Measurements from ENCODE around the gene PRUNE2.

Gene PRUNE2

GRCh38 chr9:76561900-76562299 lies 344.0 kb downstream of the PRUNE2 start:
- Histone ChIP-seq H3K36me3 (no peaks in the 10 kb centered on the region), H3K4me3 (ENCODE audit: low read depth in 1 of 2, low read length in 1 of 2) (no peak overlapping the region), H3K27me3 (no peaks in the 10 kb centered on the region), H3K9me3 (no peaks in the 10 kb centered on the region), H3K4me1 (ENCODE audit: control insufficient read depth in 1 of 2, insufficient read depth in 1 of 2, low read depth in 1 of 2, low read length in 1 of 2) (no peaks in the 10 kb centered on the region), H3K27ac (no peak overlapping the region)
- TF ChIP-seq CTCF (IDR thresholded peaks at IDR 0.05): no peak
